NT2/D1 (cell line): ENCODE measurements around the gene NAA38.

Experiments
- SUZ12 ChIP-seq: IDR thresholded peaks from 2 replicates; pipeline ENCODE4 v1.6.1; 2011; ENCODE audit not compliant: insufficient read length, insufficient read depth; ENCODE audit errors: extremely low read depth
- YY1 ChIP-seq: IDR thresholded peaks from 2 replicates; pipeline ENCODE4 v1.6.1; 2011; ENCODE audit not compliant: insufficient read length, insufficient read depth
- ZNF274 ChIP-seq: IDR thresholded peaks from 2 replicates; pipeline ENCODE4 v1.6.1; 2011; ENCODE audit warnings: mild to moderate bottlenecking, low read depth, low read length

- TF ChIP-seq ZNF274 (no peak), YY1 (no peak), SUZ12 (no peak)
These were observed 48.1 kb downstream of the NAA38 start for GRCh38 chr17:7809086-7809790.
